ENCODE results near the gene SNAI3. TPM values are rescaled to one million over a fixed set of nuclear protein-coding genes. Genes with fewer than 3 reads are reported as not detected.
A peak's percentile ranks its signal among the peaks of the same experiment; 100 is the strongest.

The SNAI3 gene
- total and polyA plus RNA-seq, 8 donors = 0.19 to 1.9 (median 0.72) TPM

- TF ChIP-seq, protein P1, sequence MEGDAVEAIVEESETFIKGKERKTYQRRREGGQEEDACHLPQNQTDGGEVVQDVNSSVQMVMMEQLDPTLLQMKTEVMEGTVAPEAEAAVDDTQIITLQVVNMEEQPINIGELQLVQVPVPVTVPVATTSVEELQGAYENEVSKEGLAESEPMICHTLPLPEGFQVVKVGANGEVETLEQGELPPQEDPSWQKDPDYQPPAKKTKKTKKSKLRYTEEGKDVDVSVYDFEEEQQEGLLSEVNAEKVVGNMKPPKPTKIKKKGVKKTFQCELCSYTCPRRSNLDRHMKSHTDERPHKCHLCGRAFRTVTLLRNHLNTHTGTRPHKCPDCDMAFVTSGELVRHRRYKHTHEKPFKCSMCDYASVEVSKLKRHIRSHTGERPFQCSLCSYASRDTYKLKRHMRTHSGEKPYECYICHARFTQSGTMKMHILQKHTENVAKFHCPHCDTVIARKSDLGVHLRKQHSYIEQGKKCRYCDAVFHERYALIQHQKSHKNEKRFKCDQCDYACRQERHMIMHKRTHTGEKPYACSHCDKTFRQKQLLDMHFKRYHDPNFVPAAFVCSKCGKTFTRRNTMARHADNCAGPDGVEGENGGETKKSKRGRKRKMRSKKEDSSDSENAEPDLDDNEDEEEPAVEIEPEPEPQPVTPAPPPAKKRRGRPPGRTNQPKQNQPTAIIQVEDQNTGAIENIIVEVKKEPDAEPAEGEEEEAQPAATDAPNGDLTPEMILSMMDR (IDR thresholded peaks at IDR 0.05) = no peak
- peaks cover 0 to under 1% (median 0%) of the 10 kb centered on the region in 3 donors for H3K4me1 ChIP-seq
- ATAC-seq = no peak
- H3K36me3 ChIP-seq = peaks cover 0 to 7% (median 0%) of the 10 kb centered on the region in 3 donors
- DNase-seq = peak in 1 of 6 donors; percentile 51
- no peak overlapping the region for H3K4me3 ChIP-seq
- intact Hi-C loops (cut with DNase I) = no loop called here
- no peak for FAIRE-seq
- H3K27me3 ChIP-seq = no peaks in the 10 kb centered on the region
- H3K9me3 ChIP-seq = no peaks in the 10 kb centered on the region
- WGBS, 2 donors = 88 to 91% methylated on average over 39 of the region's 39 CpGs
- no peak overlapping the region for H3K27ac ChIP-seq
These were observed 7.3 kb upstream of the SNAI3 start for GRCh38 chr16:88693420-88694177.

DNA sequence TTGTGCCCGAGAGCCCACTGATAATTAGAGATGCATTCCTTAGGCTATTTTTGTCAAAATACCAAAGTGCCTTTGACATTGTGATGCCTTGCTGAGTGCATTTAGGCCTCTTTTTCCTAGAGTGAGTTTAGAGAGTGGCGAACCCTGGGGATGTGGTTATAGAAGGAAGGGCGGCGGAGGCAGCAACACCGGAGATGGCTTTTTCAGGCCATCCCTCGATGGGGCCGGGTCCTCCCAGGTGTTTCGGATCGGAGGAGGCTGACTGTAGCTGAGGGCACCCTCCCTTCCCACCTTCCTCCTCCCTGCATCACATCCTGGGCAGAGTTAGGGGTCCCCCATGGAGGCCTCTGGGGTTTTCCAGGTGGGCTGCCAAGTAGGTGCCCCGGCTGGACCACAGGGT is 6.6 kb upstream of the SNAI3 start:
- DNase-seq = no peak
- intact Hi-C loops (cut with DNase I) = no loop called here
- FAIRE-seq = no peak
- WGBS, 2 donors = 76 to 93% methylated on average over 10 of the region's 10 CpGs
- Histone ChIP-seq H3K27ac (no peak overlapping the region), H3K4me1 (peaks cover 4 to 8% (median 6%) of the 10 kb centered on the region in 3 donors), H3K36me3 (peaks cover 0 to 2% (median 0%) of the 10 kb centered on the region in 3 donors), H3K27me3 (no peaks in the 10 kb centered on the region), H3K9me3 (no peaks in the 10 kb centered on the region), H3K4me3 (no peak overlapping the region)
- TF ChIP-seq, protein P1 (IDR thresholded peaks at IDR 0.05) = no peak
- no peak for ATAC-seq

DNA sequence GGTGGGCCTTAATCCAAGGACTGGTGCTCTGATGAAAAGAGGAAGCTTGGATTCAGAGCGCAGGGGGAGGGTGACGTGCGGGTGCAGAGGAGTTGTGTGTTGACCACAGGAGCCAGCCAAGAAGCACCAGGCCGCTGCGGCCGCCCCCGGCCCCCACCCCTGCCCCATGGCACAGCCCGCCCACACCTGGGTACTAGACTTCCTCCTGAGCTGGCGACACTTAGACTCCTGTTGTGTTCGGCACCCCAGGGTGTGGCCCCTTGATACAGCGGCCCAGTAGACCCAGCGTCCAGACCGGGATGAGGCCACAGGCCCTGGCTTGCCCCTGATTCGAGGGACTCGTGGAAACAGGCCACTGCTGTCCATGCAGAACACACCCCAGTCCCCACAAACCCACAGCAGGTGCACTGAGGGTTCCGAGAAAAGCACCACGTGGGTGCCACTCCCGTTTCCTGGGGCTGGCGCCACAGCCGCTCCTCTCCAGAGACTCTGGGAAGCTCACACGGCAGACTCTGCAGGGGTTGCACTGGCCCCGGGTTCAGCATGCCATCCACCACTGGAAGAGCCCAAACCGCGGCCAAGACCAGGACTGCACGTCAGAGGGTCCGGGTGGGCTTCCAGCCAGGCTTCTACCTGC is 5.7 kb upstream of the SNAI3 start:
- FAIRE-seq (no peak), ATAC-seq (no peak), DNase-seq (peak in 3 of 6 donors; percentile 17 to 65 (median 52))
- TF ChIP-seq, protein P1 (IDR thresholded peaks at IDR 0.05) = no peak
- peaks cover 10 to 16% (median 14%) of the 10 kb centered on the region in 3 donors for H3K4me1 ChIP-seq
- no peaks in the 10 kb centered on the region for H3K9me3 ChIP-seq
- intact Hi-C loops (cut with DNase I) = no loop called here
- no peaks in the 10 kb centered on the region for H3K27me3 ChIP-seq
- no peak overlapping the region for H3K4me3 ChIP-seq
- no peaks in the 10 kb centered on the region for H3K36me3 ChIP-seq
- H3K27ac ChIP-seq = no peak overlapping the region
- 83 to 86% methylated on average over 23 to 26 of the region's 26 CpGs for WGBS, 2 donors

- intact Hi-C loops (cut with DNase I) = no loop called here
- H3K27ac ChIP-seq = no peak overlapping the region
- H3K4me1 ChIP-seq = peaks cover 10 to 21% (median 19%) of the 10 kb centered on the region in 3 donors
- no peaks in the 10 kb centered on the region for H3K9me3 ChIP-seq
- TF ChIP-seq, protein P1 (IDR thresholded peaks at IDR 0.05) = no peak
- H3K36me3 ChIP-seq = no peaks in the 10 kb centered on the region
- H3K4me3 ChIP-seq = no peak overlapping the region
- 88 to 91% methylated on average over 31 to 33 of the region's 33 CpGs for WGBS, 2 donors
- no peak for ATAC-seq
- no peaks in the 10 kb centered on the region for H3K27me3 ChIP-seq
- FAIRE-seq = no peak
- peak in 2 of 6 donors; percentile 21 to 74 for DNase-seq
These were observed 5.0 kb upstream of the SNAI3 start for GRCh38 chr16:88691129-88691813.
